Uterus (tissue), 4 donors: ENCODE measurements around the gene UFC1. TPM values are rescaled to one million over a fixed set of nuclear protein-coding genes. Genes with fewer than 3 reads are reported as not detected.

Source experiments
- DNase-seq, 2 donors: peaks; one replicate each; pipeline ENCODE4 v3.0.0-alpha.2; 2019 to 2020
- H3K27ac ChIP-seq, 2 donors: fragments of 200-600 bp; sonication (generic); 1 replicate in 1 of 2; 2 replicates in 1 of 2; pipeline ENCODE4 v1.5.1; 2016 to 2018
- H3K27me3 ChIP-seq, 2 donors: fragments of 200-600 bp; sonication (generic); one replicate each; pipeline ENCODE4 v1.5.1; 2018 to 2019; ENCODE audit warnings: control low read depth in 1 of 2
- H3K36me3 ChIP-seq, 2 donors: fragments of 200-600 bp; sonication (generic); one replicate each; pipeline ENCODE4 v1.5.1; 2019; ENCODE audit warnings: control low read depth in 1 of 2
- H3K4me1 ChIP-seq, 2 donors: fragments of 200-600 bp; sonication (generic); one replicate each; pipeline ENCODE4 v1.5.1; 2018 to 2019; ENCODE audit warnings: control low read depth in 1 of 2
- H3K4me3 ChIP-seq, 2 donors: fragments of 200-600 bp; sonication (generic); 1 replicate in 1 of 2; 2 replicates in 1 of 2; pipeline ENCODE4 v1.5.1; 2018 to 2019; ENCODE audit warnings: mild to moderate bottlenecking in 1 of 2
- H3K9me3 ChIP-seq, 2 donors: fragments of 200-600 bp; sonication (generic); one replicate each; pipeline ENCODE4 v1.5.1; 2019; ENCODE audit warnings: control low read depth in 1 of 2
- CTCF ChIP-seq, 4 experiments: fragments of 200-600 bp in 2 of 4; fragments of 450-650 bp in 2 of 4; sonication (generic) in 2 of 4; IDR thresholded peaks; one replicate each; pipeline ENCODE4 v1.5.1; 2016 to 2019; ENCODE audit warnings: antibody characterized with exemption in 4 of 4, mild to moderate bottlenecking in 2 of 4, moderate library complexity in 1 of 4
- POLR2A ChIP-seq, 2 donors: fragments of 450-650 bp; IDR thresholded peaks; one replicate each; pipeline ENCODE4 v1.6.1; 2016; ENCODE audit warnings: antibody characterized with exemption in 2 of 2, mild to moderate bottlenecking in 1 of 2, moderate library complexity in 1 of 2
- intact Hi-C: fragments of 100-400 bp; cut with DNase I; formaldehyde crosslinking; loops from one replicate; pipeline ENCODE4 v1.15.1; 2023; ENCODE audit warnings: low total_unique reads
- total RNA-seq, 4 donors: library from RNA; depleted of rRNA in 3 of 4; stranded (reverse); fragments of >200 nt in 3 of 4; gene quantifications; one replicate each; pipeline versions ENCODE4 v1.1.0 to v1.2.4, GENCODE V29; 2014 to 2023
- donor health status: DM: yes; HTN: yes; CAD: no.

UFC1 gene
- total RNA-seq, 4 donors from 2014 or later, result 2.0 to 111 (median 62.9) TPM

DNA sequence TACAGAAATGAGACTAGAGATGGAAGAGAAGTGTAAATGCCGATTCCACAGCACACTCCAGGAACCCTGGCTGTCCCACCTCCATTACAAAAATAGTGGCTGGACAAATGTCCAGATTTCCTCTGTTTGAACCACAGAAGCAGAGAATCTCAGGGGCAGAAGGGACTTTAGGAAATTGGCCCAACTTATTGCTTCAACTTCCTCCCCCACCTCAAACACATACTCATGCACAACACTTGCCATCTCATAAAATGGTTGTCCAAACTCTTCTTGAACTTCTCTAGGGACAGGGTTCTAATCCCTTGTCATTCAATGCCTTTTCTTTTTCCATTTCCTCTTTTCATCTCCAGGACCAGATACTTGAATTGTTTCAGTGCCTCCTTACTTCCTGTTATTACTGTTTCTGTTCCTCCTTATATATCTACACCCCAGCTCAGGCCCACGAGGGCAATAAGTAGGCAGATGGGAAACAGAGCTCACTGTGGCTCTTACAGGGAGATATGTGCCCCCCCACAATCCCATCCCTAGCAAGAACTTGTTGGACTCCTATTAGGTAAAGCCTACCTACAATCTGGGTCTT, 32.0 kb downstream of the UFC1 start:
- H3K27me3 ChIP-seq, result no peaks in the 10 kb centered on the region
- no peak overlapping the region for H3K4me3 ChIP-seq
- H3K9me3 ChIP-seq, result no peaks in the 10 kb centered on the region
- no peaks in the 10 kb centered on the region for H3K4me1 ChIP-seq
- DNase-seq, result no peak
- peak overlapping the region; percentile 55 to 66 for H3K27ac ChIP-seq
- intact Hi-C loops, result no loop called here
- H3K36me3 ChIP-seq, result no peaks in the 10 kb centered on the region
- TF ChIP-seq CTCF (IDR thresholded peaks at IDR 0.05) (no peak), POLR2A (IDR thresholded peaks at IDR 0.05) (no peak)

- H3K27ac ChIP-seq, result no peak overlapping the region
- no peaks in the 10 kb centered on the region for H3K27me3 ChIP-seq
- H3K4me3 ChIP-seq, result no peak overlapping the region
- TF ChIP-seq POLR2A (IDR thresholded peaks at IDR 0.05), result no peak
- TF ChIP-seq CTCF (IDR thresholded peaks at IDR 0.05), result no peak
- H3K9me3 ChIP-seq, result no peaks in the 10 kb centered on the region
- intact Hi-C loops, result no loop called here
- no peaks in the 10 kb centered on the region for H3K4me1 ChIP-seq
- DNase-seq, result no peak
- no peaks in the 10 kb centered on the region for H3K36me3 ChIP-seq
Measured at GRCh38 chr1:161187311-161187710, 33.5 kb downstream of the UFC1 start.

- H3K4me1 ChIP-seq, result no peaks in the 10 kb centered on the region
- intact Hi-C loops, result no loop called here
- H3K36me3 ChIP-seq, result no peaks in the 10 kb centered on the region
- H3K9me3 ChIP-seq, result no peaks in the 10 kb centered on the region
- no peak overlapping the region for H3K4me3 ChIP-seq
- H3K27ac ChIP-seq, result no peak overlapping the region
- TF ChIP-seq POLR2A (IDR thresholded peaks at IDR 0.05) (no peak), CTCF (IDR thresholded peaks at IDR 0.05) (no peak)
- no peak for DNase-seq
- no peaks in the 10 kb centered on the region for H3K27me3 ChIP-seq
Measured at GRCh38 chr1:161188381-161188780, 34.6 kb downstream of the UFC1 start.

- H3K27me3 ChIP-seq, result no peaks in the 10 kb centered on the region
- no peak overlapping the region for H3K4me3 ChIP-seq
- H3K27ac ChIP-seq, result no peak overlapping the region
- H3K9me3 ChIP-seq, result no peaks in the 10 kb centered on the region
- H3K4me1 ChIP-seq, result peaks cover 0 to 3% of the 10 kb centered on the region in 2 donors
- intact Hi-C loops, result no loop called here
- TF ChIP-seq CTCF (IDR thresholded peaks at IDR 0.05), result no peak
- TF ChIP-seq POLR2A (IDR thresholded peaks at IDR 0.05), result no peak
- no peaks in the 10 kb centered on the region for H3K36me3 ChIP-seq
- DNase-seq, result no peak
Measured at GRCh38 chr1:161189036-161189435, 35.3 kb downstream of the UFC1 start.

- Histone ChIP-seq H3K27ac (no peak overlapping the region), H3K4me3 (no peak overlapping the region), H3K27me3 (no peaks in the 10 kb centered on the region), H3K9me3 (no peaks in the 10 kb centered on the region), H3K4me1 (peaks cover 0 to 3% of the 10 kb centered on the region in 2 donors), H3K36me3 (no peaks in the 10 kb centered on the region)
- TF ChIP-seq POLR2A (IDR thresholded peaks at IDR 0.05), result no peak
- no peak for TF ChIP-seq CTCF (IDR thresholded peaks at IDR 0.05)
- no peak for DNase-seq
- intact Hi-C loops, result no loop called here
Measured at GRCh38 chr1:161190962-161191521, 37.3 kb downstream of the UFC1 start.
